Sigmoid colon (tissue), 7 donors: Measurements from ENCODE around the gene DNASE1L1. TPM values are rescaled to one million over a fixed set of nuclear protein-coding genes. Genes with fewer than 3 reads are reported as not detected.

Experiments
- DNase-seq: peaks from one replicate; pipeline ENCODE4 v3.0.0-alpha.2; 2019
- H3K27ac ChIP-seq, 4 donors: fragments of 200-600 bp; sonication (generic); one replicate each; pipeline ENCODE4 v1.5.1; 2016 to 2019; ENCODE audit warnings: mild to moderate bottlenecking in 1 of 4
- H3K27me3 ChIP-seq, 3 donors: fragments of 200-600 bp; sonication (generic); one replicate each; pipeline ENCODE4 v1.5.1; 2019; ENCODE audit warnings: mild to moderate bottlenecking in 1 of 3
- H3K36me3 ChIP-seq, 4 donors: fragments of 200-600 bp; sonication (generic); one replicate each; pipeline ENCODE4 v1.5.1; 2016 to 2019
- H3K4me1 ChIP-seq, 4 donors: fragments of 200-600 bp; sonication (generic); one replicate each; pipeline ENCODE4 v1.5.1; 2017 to 2019
- H3K4me3 ChIP-seq, 4 donors: fragments of 200-600 bp; sonication (generic); one replicate each; pipeline ENCODE4 v1.5.1; 2017 to 2019; ENCODE audit warnings: mild to moderate bottlenecking in 2 of 4, moderate library complexity in 1 of 4
- H3K9me3 ChIP-seq, 4 donors: fragments of 200-600 bp in 3 of 4; sonication (generic) in 3 of 4; one replicate each; pipeline versions ENCODE4 v1.5.1 to v1.6.1; 2013 to 2019
- CTCF ChIP-seq, 4 experiments: fragments of 450-650 bp in 3 of 4; fragments of 200-600 bp in 1 of 4; IDR thresholded peaks; one replicate each; pipeline ENCODE4 v1.5.1; 2016 to 2019; ENCODE audit warnings: antibody characterized with exemption in 4 of 4, mild to moderate bottlenecking in 3 of 4, moderate library complexity in 2 of 4
- EP300 ChIP-seq, 4 donors: sonication (generic); formaldehyde crosslinking; IDR thresholded peaks; one replicate each; pipeline ENCODE4 v1.6.1; 2017; ENCODE audit warnings: antibody characterized with exemption in 4 of 4
- POLR2A ChIP-seq, 2 donors: fragments of 450-650 bp; IDR thresholded peaks; one replicate each; pipeline ENCODE4 v1.6.1; 2016; ENCODE audit warnings: antibody characterized with exemption in 2 of 2, mild to moderate bottlenecking in 2 of 2, moderate library complexity in 2 of 2
- POLR2AphosphoS5 ChIP-seq, 4 donors: sonication (generic); formaldehyde crosslinking; IDR thresholded peaks; one replicate each; pipeline ENCODE4 v1.6.1; 2017; ENCODE audit warnings: antibody characterized with exemption in 4 of 4
- WGBS, 2 donors: extraction: QIAGEN DNeasy Blood & Tissue Kit; methylation state at CpG; one replicate each; pipeline ENCODE4 v1.1.7; 2013; 5-methylcytosine and 5-hydroxymethylcytosine counted together
- intact Hi-C: fragments of 100-400 bp; cut with DNase I; formaldehyde crosslinking; loops from one replicate; pipeline ENCODE4 v1.15.1; 2023
- polyA plus RNA-seq, 3 donors: library from polyadenylated mRNA; stranded (reverse); fragments of 200-250 nt; gene quantifications; one replicate each; pipeline ENCODE4 v1.2.3, GENCODE V29; 2013
- total RNA-seq, 4 donors: library from RNA; depleted of rRNA; stranded (reverse); fragments of >200 nt; gene quantifications; one replicate each; pipeline ENCODE4 v1.1.0, GENCODE V29; 2016
- donor health status: healthy with polysubstance abuse.
- donor health status: Bipolar disorder and iron deficiency.
- donor health status: healthy.

Gene DNASE1L1
- total and polyA plus RNA-seq, 7 donors, result 10.9 to 25.7 (median 17.4) TPM

- Histone ChIP-seq H3K4me1 (peaks cover 0 to 48% (median 30%) of the 10 kb centered on the region in 4 donors), H3K4me3 (peak overlapping the region; percentile 55 to 86 (median 77)), H3K27ac (peak overlapping the region; percentile 90 to 100 (median 96)), H3K9me3 (no peaks in the 10 kb centered on the region), H3K36me3 (peaks cover 0 to 4% (median 0%) of the 10 kb centered on the region in 4 donors), H3K27me3 (no peaks in the 10 kb centered on the region)
- intact Hi-C loops, result no loop called here
- peak; percentile 75 for DNase-seq
- WGBS, 2 donors, result 25 to 49% methylated on average over 13 of the region's 13 CpGs
- TF ChIP-seq POLR2AphosphoS5 (IDR thresholded peaks at IDR 0.05) (peak in 1 of 4 donors; percentile 21), CTCF (IDR thresholded peaks at IDR 0.05) (no peak)
These were observed 28.9 kb downstream of the DNASE1L1 start for GRCh38 chrX:154380153-154380552.

- Histone ChIP-seq H3K27me3 (no peaks in the 10 kb centered on the region), H3K9me3 (no peaks in the 10 kb centered on the region), H3K4me3 (peak overlapping the region; percentile 55 to 86 (median 77)), H3K27ac (peak overlapping the region; percentile 90 to 100 (median 96)), H3K36me3 (peaks cover 0 to 4% (median 0%) of the 10 kb centered on the region in 4 donors), H3K4me1 (peaks cover 0 to 46% (median 30%) of the 10 kb centered on the region in 4 donors)
- TF ChIP-seq EP300 (IDR thresholded peaks at IDR 0.05), result no peak
- TF ChIP-seq POLR2A (IDR thresholded peaks at IDR 0.05), result no peak
- no peak for TF ChIP-seq POLR2AphosphoS5 (IDR thresholded peaks at IDR 0.05)
- TF ChIP-seq CTCF (IDR thresholded peaks at IDR 0.05), result no peak
- intact Hi-C loops, result no loop called here
- WGBS, 2 donors, result 1% methylated on average over 38 of the region's 38 CpGs
- no peak for DNase-seq
These were observed 29.5 kb downstream of the DNASE1L1 start for GRCh38 chrX:154379569-154379951.

- Histone ChIP-seq H3K4me1 (peaks cover 0 to 40% (median 27%) of the 10 kb centered on the region in 4 donors), H3K27ac (peak within 1 kb of the TSS; percentile 98 to 100 (median 98)), H3K36me3 (peaks cover 0 to 4% (median 0%) of the 10 kb centered on the region in 4 donors), H3K4me3 (peak within 1 kb of the TSS; percentile 55 to 86 (median 77)), H3K27me3 (no peaks in the 10 kb centered on the region), H3K9me3 (no peaks in the 10 kb centered on the region)
- peak; percentile 71 to 82 for TF ChIP-seq POLR2A (IDR thresholded peaks at IDR 0.05)
- peak in 3 of 4 donors; percentile 89 to 96 (median 92) for TF ChIP-seq POLR2AphosphoS5 (IDR thresholded peaks at IDR 0.05)
- TF ChIP-seq EP300 (IDR thresholded peaks at IDR 0.05), result peak in 2 of 4 donors; percentile 17 to 45
- no peak for TF ChIP-seq CTCF (IDR thresholded peaks at IDR 0.05)
- 0 to 1% methylated on average over 103 of the region's 103 CpGs for WGBS, 2 donors
- peak; percentile 99 for DNase-seq
- intact Hi-C loops, result no loop called here
These were observed 30.1 kb downstream of the DNASE1L1 start, which contains the start of gene EMD for GRCh38 chrX:154378799-154379568. EMD (plus strand) TSS chrX:154379295; CDS start chrX:154379485, 190 bp downstream.

- H3K27me3 ChIP-seq, result peaks cover 0 to 5% (median 0%) of the 10 kb centered on the region in 3 donors
- TF ChIP-seq POLR2AphosphoS5 (IDR thresholded peaks at IDR 0.05) (peak in 3 of 4 donors; percentile 91 to 93 (median 92)), POLR2A (IDR thresholded peaks at IDR 0.05) (peak; percentile 55 to 69), CTCF (IDR thresholded peaks at IDR 0.05) (no peak), EP300 (IDR thresholded peaks at IDR 0.05) (peak in 1 of 4 donors; percentile 29)
- no peaks in the 10 kb centered on the region for H3K9me3 ChIP-seq
- peaks cover 0 to 4% (median 0%) of the 10 kb centered on the region in 4 donors for H3K36me3 ChIP-seq
- peak; percentile 90 for DNase-seq
- WGBS, 2 donors, result 0% methylated on average over 79 of the region's 79 CpGs
- peak overlapping the region; percentile 98 to 99 (median 98) for H3K27ac ChIP-seq
- intact Hi-C loops, result no loop called here
- H3K4me3 ChIP-seq, result peak overlapping the region; percentile 40 to 59 (median 53)
- H3K4me1 ChIP-seq, result peaks cover 0 to 33% (median 20%) of the 10 kb centered on the region in 4 donors
These were observed 30.8 kb downstream of the DNASE1L1 start for GRCh38 chrX:154378059-154378798.
